Liver (tissue), 9 donors: ENCODE measurements around the gene MSMP. TPM values are rescaled to one million over a fixed set of nuclear protein-coding genes. Genes with fewer than 3 reads are reported as not detected.

Experiments used
- DNase-seq: peaks from one replicate; pipeline ENCODE4 v3.0.0-alpha.2; 2017; ENCODE audit warnings: low spot score
- H3K27ac ChIP-seq, 2 donors: one replicate each; pipeline ENCODE4 v1.7.0; 2013; ENCODE audit warnings: inconsistent platforms in 2 of 2, low read length in 2 of 2, control low read depth in 1 of 2, low read depth in 1 of 2, mild to moderate bottlenecking in 1 of 2
- H3K27me3 ChIP-seq, 4 donors: one replicate each; pipeline versions ENCODE4 v1.6.1 to v1.7.0; 2013; ENCODE audit warnings: low read length in 3 of 4, inconsistent platforms in 1 of 4, mild to moderate bottlenecking in 1 of 4, moderate library complexity in 1 of 4; ENCODE audit not compliant: control insufficient read depth in 4 of 4, insufficient read depth in 4 of 4
- H3K36me3 ChIP-seq, 4 donors: one replicate each; pipeline versions ENCODE4 v1.6.1 to v1.7.0; 2013; ENCODE audit warnings: low read length in 3 of 4, mild to moderate bottlenecking in 3 of 4, low read depth in 1 of 4, moderate library complexity in 1 of 4; ENCODE audit not compliant: control insufficient read depth in 4 of 4, insufficient read depth in 3 of 4
- H3K4me1 ChIP-seq, 4 donors: one replicate each; pipeline versions ENCODE4 v1.6.1 to v1.7.0; 2013; ENCODE audit warnings: low read length in 3 of 4, mild to moderate bottlenecking in 3 of 4, moderate library complexity in 1 of 4; ENCODE audit not compliant: control insufficient read depth in 4 of 4, insufficient read depth in 4 of 4
- H3K4me3 ChIP-seq, 3 donors: one replicate each; pipeline versions ENCODE4 v1.6.1 to v1.7.0; 2013; ENCODE audit warnings: low read length in 3 of 3, control low read depth in 1 of 3, low read depth in 1 of 3, mild to moderate bottlenecking in 1 of 3
- H3K9ac ChIP-seq, 2 donors: one replicate each; pipeline ENCODE4 v1.7.0; 2013; ENCODE audit warnings: low read length in 2 of 2, mild to moderate bottlenecking in 2 of 2, moderate library complexity in 2 of 2, control low read depth in 1 of 2, low read depth in 1 of 2
- H3K9me3 ChIP-seq, 4 donors: one replicate each; pipeline versions ENCODE4 v1.6.1 to v1.7.0; 2013; ENCODE audit warnings: low read length in 3 of 4; ENCODE audit not compliant: control insufficient read depth in 4 of 4
- EGR1 ChIP-seq, 2 donors: IDR thresholded peaks; 2 replicates each; pipeline ENCODE4 v1.6.1; 2016 to 2018; ENCODE audit warnings: antibody characterized with exemption in 2 of 2, low read depth in 2 of 2
- FOXA1 ChIP-seq: IDR thresholded peaks from 2 replicates; pipeline ENCODE4 v1.6.1; 2016; ENCODE audit warnings: antibody characterized with exemption
- FOXA2 ChIP-seq: IDR thresholded peaks from 2 replicates; pipeline ENCODE4 v1.6.1; 2016; ENCODE audit warnings: antibody characterized with exemption
- GABPA ChIP-seq, 2 donors: IDR thresholded peaks in 1 of 2; conservative IDR thresholded peaks in 1 of 2; 2 replicates each; pipeline ENCODE4 v1.6.1; 2016; ENCODE audit warnings: antibody characterized with exemption in 2 of 2, mild to moderate bottlenecking in 1 of 2, moderate library complexity in 1 of 2
- HNF4A ChIP-seq, 2 donors: conservative IDR thresholded peaks; 2 replicates each; pipeline ENCODE4 v1.6.1; 2016; ENCODE audit warnings: antibody characterized with exemption in 2 of 2, mild to moderate bottlenecking in 2 of 2
- JUND ChIP-seq, 2 donors: IDR thresholded peaks; 2 replicates each; pipeline ENCODE4 v1.6.1; 2016; ENCODE audit warnings: antibody characterized with exemption in 2 of 2
- NR2F2 ChIP-seq: IDR thresholded peaks from 2 replicates; pipeline ENCODE4 v1.6.1; 2016; ENCODE audit warnings: antibody characterized with exemption
- RAD21 ChIP-seq, 2 donors: IDR thresholded peaks; 2 replicates each; pipeline ENCODE4 v1.6.1; 2016; ENCODE audit warnings: antibody characterized with exemption in 2 of 2, mild to moderate bottlenecking in 2 of 2
- RXRA ChIP-seq, 2 donors: IDR thresholded peaks; 2 replicates each; pipeline ENCODE4 v1.6.1; 2017 to 2018; ENCODE audit warnings: antibody characterized with exemption in 2 of 2, mild to moderate bottlenecking in 1 of 2
- SP1 ChIP-seq: IDR thresholded peaks from 2 replicates; pipeline ENCODE4 v1.6.1; 2018; ENCODE audit warnings: antibody characterized with exemption, mild to moderate bottlenecking
- TAF1 ChIP-seq: conservative IDR thresholded peaks from 2 replicates; pipeline ENCODE4 v1.6.1; 2016; ENCODE audit warnings: antibody characterized with exemption, mild to moderate bottlenecking
- YY1 ChIP-seq: IDR thresholded peaks from 2 replicates; pipeline ENCODE4 v1.6.1; 2016; ENCODE audit warnings: antibody characterized with exemption, mild to moderate bottlenecking
- WGBS: extraction: QIAGEN DNeasy Blood & Tissue Kit; methylation state at CpG from one replicate; pipeline ENCODE4 v1.1.7; 2013; 5-methylcytosine and 5-hydroxymethylcytosine counted together
- polyA plus RNA-seq, 2 donors: library from polyadenylated mRNA; stranded (reverse) in 1 of 2; unstranded in 1 of 2; fragments of 200-250 nt in 1 of 2; fragments of >200 nt in 1 of 2; fragmentation: Nextera tagmentation in 1 of 2; extraction: Ambion mirVana in 1 of 2; gene quantifications; one replicate each; pipeline versions ENCODE4 v1.2.1 to v1.2.3, GENCODE V29; 2013 to 2015
- total RNA-seq, 2 donors: library from RNA; depleted of rRNA; stranded (reverse); fragments of >200 nt; gene quantifications; one replicate each; pipeline ENCODE4 v1.2.3, GENCODE V29; 2014
- TF ChIP-seq, protein P1 (sequence below): IDR thresholded peaks from 2 replicates; pipeline ENCODE4 v1.6.1; 2016; ENCODE audit warnings: antibody characterized with exemption
- TF ChIP-seq, protein P2 (sequence below): IDR thresholded peaks from 2 replicates; pipeline ENCODE4 v1.6.1; 2016; ENCODE audit warnings: antibody characterized with exemption
- TF ChIP-seq, protein P3 (sequence below): IDR thresholded peaks from 2 replicates; pipeline ENCODE4 v1.6.1; 2016; ENCODE audit warnings: antibody characterized with exemption
- donor health status: healthy.
- donor health status: healthy.
- donor health status: healthy.
- donor health status: healthy.
- donor health status: healthy.

MSMP gene
- total and polyA plus RNA-seq, 4 donors, result not detected

DNA sequence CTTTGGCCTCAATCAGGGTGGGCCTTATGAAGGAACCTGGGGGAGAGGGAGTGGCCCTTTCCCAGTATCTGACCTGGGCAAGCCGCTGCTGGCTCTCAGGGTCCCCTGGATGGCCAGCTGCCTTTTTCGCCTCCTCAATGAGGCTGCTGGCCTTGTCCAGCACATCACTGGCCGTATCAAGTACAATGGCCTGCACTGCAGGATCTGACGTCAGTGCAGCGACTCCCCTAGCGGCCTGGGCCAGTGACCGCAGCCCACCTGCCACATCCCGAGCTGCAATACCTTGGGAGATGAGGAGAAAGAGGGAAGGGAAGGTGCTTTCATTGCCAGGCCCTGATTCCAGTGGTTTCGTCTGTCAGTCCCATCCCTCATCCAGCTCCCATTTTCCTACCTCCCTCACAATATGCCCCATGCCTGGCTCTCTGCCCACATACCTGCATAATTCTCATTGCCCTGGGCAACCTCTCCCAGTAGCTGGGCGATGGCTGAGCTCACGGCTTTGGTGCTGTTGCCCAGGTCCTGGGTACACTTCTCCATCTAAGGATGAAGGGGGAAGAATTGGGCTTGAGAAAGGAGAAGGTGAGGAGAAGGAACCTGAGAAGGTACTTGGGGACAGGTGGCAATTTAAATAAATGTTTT is 41.2 kb downstream of the MSMP start:
- no peak for DNase-seq
- H3K27me3 ChIP-seq, result no peaks in the 10 kb centered on the region
- no peak overlapping the region for H3K4me3 ChIP-seq
- no peak overlapping the region for H3K27ac ChIP-seq
- TF ChIP-seq YY1 (no peak), NR2F2 (no peak), HNF4A (conservative IDR thresholded peaks at IDR 0.05) (no peak), JUND (IDR thresholded peaks at IDR 0.05) (no peak), RAD21 (IDR thresholded peaks at IDR 0.05) (no peak), RXRA (IDR thresholded peaks at IDR 0.05) (no peak), FOXA2 (no peak), EGR1 (IDR thresholded peaks at IDR 0.05; ENCODE audit: low read depth in 2 of 2) (no peak)
- TF ChIP-seq, protein P1, sequence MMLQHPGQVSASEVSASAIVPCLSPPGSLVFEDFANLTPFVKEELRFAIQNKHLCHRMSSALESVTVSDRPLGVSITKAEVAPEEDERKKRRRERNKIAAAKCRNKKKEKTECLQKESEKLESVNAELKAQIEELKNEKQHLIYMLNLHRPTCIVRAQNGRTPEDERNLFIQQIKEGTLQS, result no peak
- TF ChIP-seq, protein P2, sequence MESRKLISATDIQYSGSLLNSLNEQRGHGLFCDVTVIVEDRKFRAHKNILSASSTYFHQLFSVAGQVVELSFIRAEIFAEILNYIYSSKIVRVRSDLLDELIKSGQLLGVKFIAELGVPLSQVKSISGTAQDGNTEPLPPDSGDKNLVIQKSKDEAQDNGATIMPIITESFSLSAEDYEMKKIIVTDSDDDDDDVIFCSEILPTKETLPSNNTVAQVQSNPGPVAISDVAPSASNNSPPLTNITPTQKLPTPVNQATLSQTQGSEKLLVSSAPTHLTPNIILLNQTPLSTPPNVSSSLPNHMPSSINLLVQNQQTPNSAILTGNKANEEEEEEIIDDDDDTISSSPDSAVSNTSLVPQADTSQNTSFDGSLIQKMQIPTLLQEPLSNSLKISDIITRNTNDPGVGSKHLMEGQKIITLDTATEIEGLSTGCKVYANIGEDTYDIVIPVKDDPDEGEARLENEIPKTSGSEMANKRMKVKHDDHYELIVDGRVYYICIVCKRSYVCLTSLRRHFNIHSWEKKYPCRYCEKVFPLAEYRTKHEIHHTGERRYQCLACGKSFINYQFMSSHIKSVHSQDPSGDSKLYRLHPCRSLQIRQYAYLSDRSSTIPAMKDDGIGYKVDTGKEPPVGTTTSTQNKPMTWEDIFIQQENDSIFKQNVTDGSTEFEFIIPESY, result no peak
- TF ChIP-seq, protein P3, sequence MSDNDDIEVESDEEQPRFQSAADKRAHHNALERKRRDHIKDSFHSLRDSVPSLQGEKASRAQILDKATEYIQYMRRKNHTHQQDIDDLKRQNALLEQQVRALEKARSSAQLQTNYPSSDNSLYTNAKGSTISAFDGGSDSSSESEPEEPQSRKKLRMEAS, result no peak
- 93% methylated on average over 11 of the region's 11 CpGs for WGBS
- no peaks in the 10 kb centered on the region for H3K9me3 ChIP-seq
- H3K36me3 ChIP-seq, result peaks cover 52 to 92% (median 81%) of the 10 kb centered on the region in 4 donors
- H3K4me1 ChIP-seq, result no peaks in the 10 kb centered on the region
- H3K9ac ChIP-seq, result no peak overlapping the region

DNA sequence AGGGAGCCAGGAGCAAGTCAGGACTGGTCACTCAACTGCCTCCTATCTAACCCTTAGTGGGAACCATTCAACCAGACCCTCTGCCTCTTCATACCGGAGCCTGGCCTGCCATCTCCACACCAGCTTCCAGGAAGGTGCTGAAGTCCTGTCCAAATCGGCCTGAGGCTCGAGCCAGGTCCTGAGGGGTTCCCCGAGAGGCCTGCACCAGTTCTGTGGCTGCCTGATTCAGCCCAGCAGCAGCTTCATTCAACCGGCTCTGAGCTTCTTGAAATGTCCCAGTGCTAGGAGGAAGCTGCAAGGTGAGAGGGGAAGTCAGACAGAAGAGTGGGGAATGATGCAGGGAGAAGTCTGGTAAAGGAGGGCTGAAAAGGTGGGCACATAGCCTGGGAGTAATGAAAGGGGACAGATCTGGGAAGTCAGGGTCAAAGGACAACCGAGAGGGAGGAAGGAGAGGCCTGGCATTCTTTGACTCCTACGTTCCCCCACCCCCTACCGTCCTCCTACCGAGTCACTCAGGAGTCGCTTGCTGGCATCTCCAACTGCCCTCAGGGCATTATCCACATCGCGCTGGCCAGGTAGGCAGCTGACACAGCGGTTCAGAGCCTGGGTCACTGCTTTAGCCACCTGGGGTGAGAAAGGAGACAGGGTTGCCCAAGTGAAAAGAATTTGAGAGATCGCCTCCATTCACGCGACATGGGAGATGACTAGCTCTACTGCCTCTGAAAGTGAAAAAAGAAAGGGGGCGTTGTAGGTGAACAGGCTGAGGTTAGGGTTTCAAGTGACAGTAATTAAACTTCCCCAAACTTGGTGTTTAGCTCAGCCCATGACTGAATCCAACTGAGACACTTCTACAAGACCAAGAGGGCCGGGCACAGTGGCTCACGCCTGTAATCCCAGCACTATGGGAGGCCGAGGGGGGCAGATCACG is 42.3 kb downstream of the MSMP start:
- DNase-seq, result no peak
- 91% methylated on average over 21 of the region's 21 CpGs for WGBS
- H3K36me3 ChIP-seq, result peaks cover 52 to 92% (median 82%) of the 10 kb centered on the region in 4 donors
- no peak overlapping the region for H3K4me3 ChIP-seq
- no peaks in the 10 kb centered on the region for H3K4me1 ChIP-seq
- H3K9ac ChIP-seq, result no peak overlapping the region
- no peak for TF ChIP-seq SP1
- no peak for TF ChIP-seq GABPA (IDR thresholded peaks at IDR 0.05 in 1 of 2, conservative IDR thresholded peaks at IDR 0.05 in 1 of 2)
- TF ChIP-seq YY1, result no peak
- TF ChIP-seq RAD21 (IDR thresholded peaks at IDR 0.05), result no peak
- TF ChIP-seq, protein P1, result no peak
- TF ChIP-seq FOXA2, result no peak
- TF ChIP-seq TAF1, result no peak
- TF ChIP-seq JUND (IDR thresholded peaks at IDR 0.05), result no peak
- TF ChIP-seq FOXA1, result no peak
- TF ChIP-seq RXRA (IDR thresholded peaks at IDR 0.05), result no peak
- no peaks in the 10 kb centered on the region for H3K9me3 ChIP-seq
- H3K27me3 ChIP-seq, result no peaks in the 10 kb centered on the region
- H3K27ac ChIP-seq, result no peak overlapping the region
